Stimulated activated CD4-positive, alpha-beta T cell treated with anti-CD3 and anti-CD28 coated beads, TNF-alpha, amount 100 ng/mL, for 48 hours (primary cell): ENCODE measurements around the gene TTI1.

ENCODE experiments used
- DNase-seq, 3 donors: peaks; one replicate each; pipeline ENCODE4 v3.0.0-alpha.2; 2020; ENCODE audit warnings: low read depth in 3 of 3

Gene TTI1

DNA sequence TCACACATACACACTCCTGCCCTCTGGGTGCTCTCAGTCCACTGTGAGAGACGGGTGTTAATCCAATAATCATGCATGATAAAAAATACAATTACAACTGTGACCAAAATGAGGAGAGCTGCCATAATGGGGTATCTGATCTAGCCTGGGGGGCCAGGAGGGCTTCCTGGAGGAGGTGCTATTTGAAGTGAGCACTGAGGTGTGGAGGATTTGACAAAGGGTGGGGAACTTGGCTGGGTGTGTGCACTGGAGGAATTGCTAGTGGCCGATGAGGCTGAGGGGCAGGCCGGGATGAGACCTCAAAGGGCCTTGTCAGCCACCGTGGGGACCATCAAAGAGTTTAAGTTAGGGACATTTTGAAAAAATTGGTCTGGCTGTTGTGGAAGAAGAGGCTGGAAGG is 95.6 kb downstream of the TTI1 start:
- no peak for DNase-seq

DNA sequence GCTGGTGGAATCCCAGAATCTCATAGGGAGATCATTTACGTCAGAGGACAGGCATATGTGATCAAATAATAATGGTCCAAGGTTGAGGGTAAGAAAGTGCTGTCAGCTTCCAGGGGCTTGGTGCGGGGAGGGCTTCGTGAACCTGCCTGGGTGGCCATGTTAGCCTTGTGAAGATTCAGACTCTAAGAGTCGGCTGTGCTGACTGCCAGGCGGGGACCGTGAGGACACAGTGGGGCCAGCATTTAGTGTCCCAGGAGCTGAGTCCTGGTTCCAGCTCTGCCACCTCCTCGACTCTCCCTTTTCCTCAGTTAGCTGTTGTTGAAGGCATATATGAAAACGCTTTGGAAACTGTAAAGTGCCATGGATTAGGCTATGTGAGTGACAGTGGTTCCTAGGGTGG is 96.8 kb downstream of the TTI1 start:
- DNase-seq = no peak

DNA sequence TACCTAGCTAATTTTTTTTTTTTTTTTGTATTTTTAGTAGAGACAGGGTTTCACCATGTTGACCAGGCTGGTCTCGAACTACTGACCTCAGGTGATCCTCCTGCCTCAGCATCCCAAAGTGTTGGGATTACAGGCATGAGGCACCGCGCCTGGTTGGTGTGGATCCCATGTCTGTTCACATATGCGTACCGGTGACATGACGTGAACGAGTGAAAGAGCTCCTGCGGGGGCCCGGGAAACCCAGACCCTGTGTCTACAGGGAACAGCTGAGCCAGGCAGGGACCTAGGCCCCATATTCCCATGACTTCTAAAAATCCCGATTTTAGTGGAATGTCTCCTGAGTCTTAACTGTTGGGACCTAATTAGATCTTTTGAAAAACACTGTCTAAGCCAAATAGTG is 97.2 kb downstream of the TTI1 start:
- DNase-seq = no peak

DNA sequence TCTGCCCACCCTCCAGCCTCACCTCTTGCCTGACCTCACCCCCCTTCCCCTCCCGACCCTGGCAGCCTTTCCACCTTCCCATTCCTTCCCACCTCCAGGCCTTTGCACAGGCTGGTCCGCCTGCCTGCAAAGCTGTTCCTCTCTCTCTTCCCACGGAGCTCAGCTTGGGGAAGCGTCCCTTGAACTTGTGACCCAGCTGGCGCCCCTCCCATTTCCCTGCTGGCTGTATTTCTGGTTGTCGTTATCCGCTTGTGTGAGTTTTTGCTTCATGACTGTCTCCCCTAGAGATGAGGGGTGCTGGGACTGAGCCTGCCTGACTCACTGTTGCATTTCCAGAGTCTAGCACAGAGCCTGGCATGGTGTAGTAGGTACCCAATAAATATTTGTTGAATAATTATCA is 97.8 kb downstream of the TTI1 start:
- no peak for DNase-seq

DNA sequence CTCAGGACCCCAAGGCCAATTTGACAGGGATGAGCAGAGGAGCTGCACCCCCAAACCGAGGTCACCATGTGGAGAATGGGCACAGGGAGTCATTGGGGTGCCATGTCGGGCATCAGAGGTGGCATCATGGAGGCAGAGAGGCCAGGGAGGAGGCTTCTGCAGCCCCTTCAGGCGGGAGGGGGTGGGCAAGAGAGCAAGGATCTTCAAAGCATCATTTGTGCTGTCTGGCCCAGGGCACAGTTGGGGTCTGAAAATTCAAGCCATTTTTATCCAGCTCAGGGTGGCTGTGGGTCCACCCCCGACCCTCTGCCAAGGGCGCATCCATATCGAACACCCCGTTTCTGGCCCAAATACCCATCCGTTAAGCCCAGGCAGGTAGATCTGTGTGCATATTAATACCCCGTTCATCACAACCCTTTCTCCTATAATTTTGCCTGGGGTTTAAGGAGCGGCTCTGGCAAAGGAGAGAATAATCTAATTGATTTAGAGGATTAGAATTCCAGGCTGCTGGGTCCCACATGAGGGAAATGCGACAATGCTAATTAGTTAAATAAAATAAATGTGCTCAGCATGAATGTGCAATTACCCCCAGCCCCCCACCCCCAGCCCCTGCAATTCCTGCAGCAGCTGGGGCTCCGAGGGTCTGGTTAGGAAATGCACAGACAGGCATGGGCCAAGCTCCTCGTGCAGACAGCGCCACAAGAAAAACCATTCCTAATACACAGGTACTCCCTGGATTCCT is 98.5 kb downstream of the TTI1 start:
- DNase-seq = no peak

DNA sequence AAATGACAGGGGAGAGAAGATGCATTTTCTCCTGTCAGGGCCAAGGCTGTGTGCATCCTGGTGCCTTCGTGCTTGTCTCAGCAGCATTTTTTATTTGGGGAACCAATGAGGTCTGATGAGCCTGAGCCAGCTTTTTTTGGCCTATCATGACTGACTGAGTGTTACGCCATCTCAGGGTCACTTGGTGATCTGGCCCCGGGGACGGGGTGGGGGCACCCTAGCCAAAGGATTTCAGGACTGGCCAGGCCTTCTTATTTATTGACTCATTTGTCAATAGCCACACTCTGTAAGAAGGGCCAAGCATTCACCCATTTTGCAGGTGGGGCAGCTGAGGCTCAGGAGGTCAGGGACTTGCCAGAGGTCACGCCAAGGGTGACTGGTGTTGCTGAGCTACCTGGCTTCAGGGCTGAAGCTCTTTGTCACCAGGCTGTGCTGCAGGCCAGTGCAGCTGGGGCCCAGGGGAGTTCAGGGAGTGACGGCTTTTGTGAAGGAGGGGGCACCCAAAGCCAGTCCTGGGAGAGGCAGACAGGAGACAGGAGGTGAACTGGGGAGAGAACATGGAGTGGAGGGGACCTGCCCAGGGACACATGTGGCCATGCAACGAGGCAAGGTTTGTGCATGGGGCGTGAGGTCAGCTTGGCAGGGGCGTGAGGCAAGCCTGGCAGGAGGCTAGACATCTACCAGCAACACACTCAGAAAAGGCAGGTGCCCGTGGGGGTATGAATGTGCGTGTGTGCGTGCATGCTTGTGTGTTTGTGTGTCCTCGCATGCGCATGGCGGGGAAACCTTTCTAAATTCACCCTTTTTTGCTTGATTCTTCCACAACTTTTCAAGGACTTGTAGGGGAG is 99.2 kb downstream of the TTI1 start:
- DNase-seq = no peak
